Endothelial cell of umbilical vein (primary cell): ENCODE data around the gene TAF15.

ENCODE experiments used
- CTCF ChIP-seq, 2 donors: IDR thresholded peaks; 1 replicate in 1 of 2; 2 replicates in 1 of 2; pipeline ENCODE4 v1.5.1; 2011; ENCODE audit warnings: low read length in 2 of 2, mild to moderate bottlenecking in 2 of 2, moderate library complexity in 2 of 2, control low read depth in 1 of 2, inconsistent platforms in 1 of 2, low read depth in 1 of 2; ENCODE audit not compliant: insufficient read depth in 1 of 2; ENCODE audit errors: extremely low read depth in 1 of 2
- POLR2A ChIP-seq: IDR thresholded peaks from 2 replicates; pipeline ENCODE4 v1.6.1; 2012; ENCODE audit warnings: low read depth, mild to moderate bottlenecking, control low read depth, low read length
- POLR2AphosphoS5 ChIP-seq: IDR thresholded peaks from 2 replicates; pipeline ENCODE4 v1.6.1; 2012; ENCODE audit warnings: low read depth, mild to moderate bottlenecking, control low read depth, low read length, moderate library complexity; ENCODE audit not compliant: insufficient read depth

- no peak for TF ChIP-seq POLR2AphosphoS5
- no peak for TF ChIP-seq CTCF (IDR thresholded peaks at IDR 0.05; ENCODE audit: extremely low read depth in 1 of 2, insufficient read depth in 1 of 2, low read depth in 1 of 2, low read length in 2 of 2)
- no peak for TF ChIP-seq POLR2A
Measured at GRCh38 chr17:35765086-35765710, 44.1 kb upstream of the TAF15 start.
